Neural progenitor cell (in vitro differentiated cells): Measurements from ENCODE around the gene UCK2. TPM values are rescaled to one million over a fixed set of nuclear protein-coding genes. Genes with fewer than 3 reads are reported as not detected.

Experiments
- DNase-seq: peaks from one replicate; pipeline ENCODE4 v3.0.0-alpha.2; 2016; ENCODE audit warnings: low spot score
- H2AFZ ChIP-seq: fragments of 200-600 bp; sonication (generic); replicated peaks from 2 replicates; pipeline ENCODE4 v1.6.1; 2016; ENCODE audit warnings: antibody characterized with exemption
- H3F3A ChIP-seq: fragments of 200-600 bp; sonication (generic); 2 replicates; pipeline ENCODE4 v1.6.1; 2016; ENCODE audit warnings: antibody characterized with exemption, low read depth
- H3K27ac ChIP-seq: fragments of 200-600 bp; sonication (generic); 2 replicates; pipeline ENCODE4 v1.5.1; 2016; ENCODE audit warnings: mild to moderate bottlenecking
- H3K27me3 ChIP-seq: fragments of 200-600 bp; sonication (generic); 2 replicates; pipeline ENCODE4 v1.6.1; 2016; ENCODE audit warnings: mild to moderate bottlenecking, moderate library complexity
- H3K36me3 ChIP-seq: fragments of 200-600 bp; sonication (generic); 2 replicates; pipeline ENCODE4 v1.5.1; 2016
- H3K4me1 ChIP-seq: fragments of 200-600 bp; sonication (generic); 2 replicates; pipeline ENCODE4 v1.6.1; 2016; ENCODE audit warnings: mixed run types
- H3K4me2 ChIP-seq: fragments of 200-600 bp; sonication (generic); 2 replicates; pipeline ENCODE4 v1.6.1; 2016
- H3K4me3 ChIP-seq: fragments of 200-600 bp; sonication (generic); 2 replicates; pipeline ENCODE4 v1.5.1; 2016
- H3K79me2 ChIP-seq: fragments of 200-600 bp; sonication (generic); 2 replicates; pipeline ENCODE4 v1.6.1; 2016; ENCODE audit warnings: low read depth
- H3K9ac ChIP-seq: fragments of 200-600 bp; sonication (generic); 2 replicates; pipeline ENCODE4 v1.6.1; 2016
- H3K9me3 ChIP-seq: fragments of 200-600 bp; sonication (generic); 2 replicates; pipeline ENCODE4 v1.5.1; 2016; ENCODE audit warnings: low read depth
- H4K20me1 ChIP-seq: fragments of 200-600 bp; sonication (generic); 2 replicates; pipeline ENCODE4 v1.6.1; 2016; ENCODE audit warnings: low read depth
- H3K27ac Mint-ChIP-seq: 3 replicates; pipeline ENCODE4 v1.8.0; 2021; ENCODE audit warnings: mixed read lengths
- H3K27me3 Mint-ChIP-seq: 2 replicates; pipeline ENCODE4 v1.8.0; 2022; ENCODE audit warnings: low read depth, mild to moderate bottlenecking, inconsistent platforms, moderate library complexity, mixed read lengths; ENCODE audit not compliant: insufficient read depth
- H3K36me3 Mint-ChIP-seq: 3 replicates; pipeline ENCODE4 v1.8.0; 2021; ENCODE audit warnings: mixed read lengths
- H3K4me1 Mint-ChIP-seq: 3 replicates; pipeline ENCODE4 v1.8.0; 2021; ENCODE audit warnings: mixed read lengths
- H3K4me3 Mint-ChIP-seq: 3 replicates; pipeline ENCODE4 v1.8.0; 2021; ENCODE audit warnings: mild to moderate bottlenecking, moderate library complexity, mixed read lengths
- H3K9me3 Mint-ChIP-seq: 3 replicates; pipeline ENCODE4 v1.8.0; 2020; ENCODE audit warnings: mixed read lengths
- CTCF ChIP-seq: fragments of 200-600 bp; sonication (generic); IDR thresholded peaks from 2 replicates; pipeline ENCODE4 v1.5.1; 2017; ENCODE audit warnings: antibody characterized with exemption, mild to moderate bottlenecking
- EZH2 ChIP-seq: fragments of 200-600 bp; sonication (generic); IDR thresholded peaks from 2 replicates; pipeline ENCODE4 v1.6.1; 2017; ENCODE audit warnings: antibody characterized with exemption, mild to moderate bottlenecking, moderate library complexity
- EZH2phosphoT487 ChIP-seq: fragments of 200-600 bp; sonication (generic); IDR thresholded peaks from 2 replicates; pipeline ENCODE4 v1.6.1; 2017; ENCODE audit warnings: antibody characterized with exemption
- total RNA-seq: library from RNA; depleted of rRNA; stranded (reverse); fragments of >200 nt; gene quantifications from 2 replicates; pipeline ENCODE4 v1.2.3, GENCODE V29; 2015; ENCODE audit warnings: low replicate concordance

UCK2 gene
- total RNA-seq, 1 donor from 2014 or later, result 43.8 TPM

- TF ChIP-seq EZH2 (no peak), EZH2phosphoT487 (no peak), CTCF (no peak)
- Histone ChIP-seq H3K4me2 (no peak overlapping the region), H3K9ac (no peak overlapping the region), H3K9me3 (no peaks in the 10 kb centered on the region), H3F3A (no peaks in the 10 kb centered on the region), H2AFZ (no peak overlapping the region), H3K4me3 (no peak overlapping the region), H3K27me3 (no peaks in the 10 kb centered on the region), H3K27ac (no peak overlapping the region), H3K4me1 (no peaks in the 10 kb centered on the region), H3K79me2 (peaks cover 35% of the 10 kb centered on the region), H3K36me3 (no peaks in the 10 kb centered on the region), H4K20me1 (peaks cover 18% of the 10 kb centered on the region)
- DNase-seq, result no peak
- Mint-ChIP-seq H3K27me3 (no peaks in the 10 kb centered on the region), H3K4me3 (no peak overlapping the region), H3K27ac (no peak overlapping the region), H3K36me3 (peaks cover 45% of the 10 kb centered on the region), H3K9me3 (no peaks in the 10 kb centered on the region), H3K4me1 (no peaks in the 10 kb centered on the region)
These were observed 65.5 kb downstream of the UCK2 start for GRCh38 chr1:165892935-165893334.

- Mint-ChIP-seq H3K9me3 (no peaks in the 10 kb centered on the region), H3K27me3 (no peaks in the 10 kb centered on the region), H3K27ac (no peak overlapping the region), H3K4me1 (no peaks in the 10 kb centered on the region), H3K4me3 (no peak overlapping the region), H3K36me3 (peaks cover 48% of the 10 kb centered on the region)
- Histone ChIP-seq H3K79me2 (peaks cover 29% of the 10 kb centered on the region), H3K4me3 (no peak overlapping the region), H3F3A (no peaks in the 10 kb centered on the region), H3K36me3 (no peaks in the 10 kb centered on the region), H3K9ac (no peak overlapping the region), H3K4me1 (no peaks in the 10 kb centered on the region), H3K27ac (no peak overlapping the region), H4K20me1 (peaks cover 13% of the 10 kb centered on the region), H2AFZ (no peak overlapping the region), H3K27me3 (no peaks in the 10 kb centered on the region), H3K4me2 (no peak overlapping the region), H3K9me3 (no peaks in the 10 kb centered on the region)
- DNase-seq, result no peak
- TF ChIP-seq EZH2phosphoT487 (no peak), EZH2 (no peak), CTCF (no peak)
These were observed 66.1 kb downstream of the UCK2 start for GRCh38 chr1:165893507-165893906.

GRCh38 chr1:165894591-165894990 lies 67.2 kb downstream of the UCK2 start:
- no peak overlapping the region for H3K4me3 ChIP-seq
- Mint-ChIP-seq H3K27me3 (no peaks in the 10 kb centered on the region), H3K36me3 (peaks cover 51% of the 10 kb centered on the region), H3K4me3 (no peak overlapping the region), H3K4me1 (no peaks in the 10 kb centered on the region), H3K9me3 (no peaks in the 10 kb centered on the region), H3K27ac (no peak overlapping the region)
- no peak overlapping the region for H3K9ac ChIP-seq
- no peaks in the 10 kb centered on the region for H3F3A ChIP-seq
- H3K27me3 ChIP-seq, result no peaks in the 10 kb centered on the region
- H3K9me3 ChIP-seq, result no peaks in the 10 kb centered on the region
- peaks cover 20% of the 10 kb centered on the region for H3K79me2 ChIP-seq
- no peak overlapping the region for H2AFZ ChIP-seq
- H3K27ac ChIP-seq, result no peak overlapping the region
- peaks cover 4% of the 10 kb centered on the region for H4K20me1 ChIP-seq
- no peaks in the 10 kb centered on the region for H3K36me3 ChIP-seq
- no peaks in the 10 kb centered on the region for H3K4me1 ChIP-seq
- no peak for TF ChIP-seq EZH2phosphoT487
- no peak for DNase-seq
- no peak overlapping the region for H3K4me2 ChIP-seq

- Histone ChIP-seq H3K27ac (no peak overlapping the region), H3K9ac (no peak overlapping the region), H3K79me2 (peaks cover 15% of the 10 kb centered on the region), H3K4me1 (no peaks in the 10 kb centered on the region), H3K4me2 (no peak overlapping the region), H4K20me1 (no peaks in the 10 kb centered on the region), H2AFZ (no peak overlapping the region), H3K27me3 (no peaks in the 10 kb centered on the region), H3F3A (no peaks in the 10 kb centered on the region), H3K36me3 (no peaks in the 10 kb centered on the region), H3K4me3 (no peak overlapping the region), H3K9me3 (no peaks in the 10 kb centered on the region)
- no peak for DNase-seq
- no peaks in the 10 kb centered on the region for H3K27me3 Mint-ChIP-seq
- H3K36me3 Mint-ChIP-seq, result peaks cover 44% of the 10 kb centered on the region
- H3K4me1 Mint-ChIP-seq, result peaks cover 2% of the 10 kb centered on the region
- H3K4me3 Mint-ChIP-seq, result no peak overlapping the region
- H3K27ac Mint-ChIP-seq, result no peak overlapping the region
- TF ChIP-seq EZH2 (no peak), EZH2phosphoT487 (no peak), CTCF (no peak)
- H3K9me3 Mint-ChIP-seq, result no peaks in the 10 kb centered on the region
These were observed 68.0 kb downstream of the UCK2 start for GRCh38 chr1:165895451-165895871.
